Body of pancreas (tissue), 4 donors: Measurements from ENCODE around the gene PCSK4. TPM values are rescaled to one million over a fixed set of nuclear protein-coding genes. Genes with fewer than 3 reads are reported as not detected.
"Not testable (repeated sequence)": the region's sequence is repeated elsewhere in the genome, so short reads cannot be mapped to it uniquely, and the experiment has no call there.

Experiments used
- ATAC-seq: fragments of 150-250 bp; one replicate; pipeline ENCODE4 v1.9.1; 2016
- DNase-seq, 4 donors: peaks; one replicate each; pipeline ENCODE4 v3.0.0-alpha.2; 2019
- H3K27ac ChIP-seq, 4 donors: fragments of 200-600 bp; sonication (generic); 1 replicate in 3 of 4; 2 replicates in 1 of 4; pipeline versions ENCODE4 v1.5.1 to v1.6.1; 2016 to 2019; ENCODE audit warnings: mild to moderate bottlenecking in 1 of 4, mixed read lengths in 1 of 4, moderate library complexity in 1 of 4
- H3K27me3 ChIP-seq, 2 donors: fragments of 200-600 bp; sonication (generic); one replicate each; pipeline ENCODE4 v1.6.0; 2016; ENCODE audit warnings: mild to moderate bottlenecking in 1 of 2
- H3K36me3 ChIP-seq, 2 donors: fragments of 200-600 bp; sonication (generic); replicated peaks in 1 of 2; 2 replicates each; pipeline ENCODE4 v1.5.1; 2016; ENCODE audit warnings: low read depth in 2 of 2; ENCODE audit not compliant: insufficient read depth in 1 of 2
- H3K4me1 ChIP-seq: fragments of 200-600 bp; sonication (generic); one replicate; pipeline ENCODE4 v1.6.0; 2016
- H3K4me3 ChIP-seq, 2 donors: fragments of 200-600 bp; sonication (generic); 1 replicate in 1 of 2; 2 replicates in 1 of 2; pipeline ENCODE4 v1.5.1; 2016 to 2019
- H3K9me3 ChIP-seq, 3 donors: fragments of 200-600 bp; sonication (generic); 1 replicate in 2 of 3; 2 replicates in 1 of 3; pipeline ENCODE4 v1.5.1; 2016
- CTCF ChIP-seq, 7 experiments: fragments of 450-650 bp in 4 of 7; fragments of 200-600 bp in 3 of 7; sonication (generic) in 3 of 7; IDR thresholded peaks; one replicate each; pipeline ENCODE4 v1.5.1; 2016 to 2019; ENCODE audit warnings: antibody characterized with exemption in 7 of 7
- POLR2A ChIP-seq, 3 donors: fragments of 450-650 bp; IDR thresholded peaks; one replicate each; pipeline ENCODE4 v1.6.1; 2016; ENCODE audit warnings: antibody characterized with exemption in 3 of 3, mild to moderate bottlenecking in 2 of 3
- WGBS, 2 donors: methylation state at CpG; one replicate each; pipeline ENCODE4 v1.1.5; 2017; 5-methylcytosine and 5-hydroxymethylcytosine counted together
- intact Hi-C: fragments of 100-400 bp; cut with DNase I; formaldehyde crosslinking; loops from one replicate; pipeline ENCODE4 v1.15.1; 2023
- total RNA-seq, 2 donors: library from RNA; depleted of rRNA; stranded (reverse); fragments of >200 nt; gene quantifications; one replicate each; pipeline ENCODE4 v1.1.0, GENCODE V29; 2016

The PCSK4 gene
- total RNA-seq, 2 donors from 2014 or later: 5.2 to 10.9 TPM

DNA sequence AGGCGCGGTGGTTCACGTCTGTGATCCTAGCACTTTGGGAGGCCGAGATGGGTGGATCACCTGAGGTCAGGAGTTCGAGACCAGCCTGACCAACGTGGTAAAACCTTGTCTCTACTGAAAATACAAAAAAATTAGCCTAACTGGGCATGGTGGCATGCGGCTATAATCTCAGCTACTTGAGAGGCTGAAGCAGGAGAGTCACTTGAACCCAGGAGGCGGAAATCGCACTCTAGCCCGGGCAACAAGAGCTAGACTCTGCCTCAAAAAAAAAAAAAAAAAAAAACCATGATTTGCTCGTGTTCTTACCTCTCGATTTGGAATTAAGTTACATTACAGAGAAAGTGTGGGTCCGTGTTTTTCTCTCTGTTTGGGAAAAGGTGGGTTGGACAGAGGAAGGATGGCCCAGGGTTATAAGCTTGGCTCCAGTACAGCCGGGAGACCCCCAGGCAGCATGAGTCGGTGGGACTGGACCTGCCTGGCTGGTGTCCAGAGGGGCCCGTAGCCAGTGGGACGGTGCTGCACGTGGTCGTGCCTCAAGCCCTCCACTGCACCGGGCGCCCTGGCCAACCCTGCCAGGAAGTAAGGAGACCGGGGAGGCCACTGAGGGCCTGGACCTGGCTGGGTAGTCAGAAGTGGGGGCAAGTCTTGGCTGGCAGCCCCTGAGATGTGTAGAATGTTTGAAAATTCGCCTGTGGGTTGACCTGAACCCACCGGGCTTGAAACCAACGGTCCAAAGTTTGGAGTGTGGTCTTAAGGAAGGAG is 48.3 kb downstream of the PCSK4 start:
- peaks cover 49% of the 10 kb centered on the region for H3K4me1 ChIP-seq
- intact Hi-C loops: no loop called here
- H3K27me3 ChIP-seq: peaks cover 0 to 17% of the 10 kb centered on the region in 2 donors
- H3K27ac ChIP-seq: no peak overlapping the region
- H3K9me3 ChIP-seq: no peaks in the 10 kb centered on the region
- WGBS, 2 donors: 86 to 88% methylated on average over 18 to 19 of the region's 25 CpGs
- DNase-seq (no peak), ATAC-seq (no peak)
- TF ChIP-seq CTCF (IDR thresholded peaks at IDR 0.05) (no peak), POLR2A (IDR thresholded peaks at IDR 0.05) (no peak)
- peaks cover 0 to 15% of the 10 kb centered on the region in 2 donors for H3K36me3 ChIP-seq
- no peak overlapping the region for H3K4me3 ChIP-seq

DNA sequence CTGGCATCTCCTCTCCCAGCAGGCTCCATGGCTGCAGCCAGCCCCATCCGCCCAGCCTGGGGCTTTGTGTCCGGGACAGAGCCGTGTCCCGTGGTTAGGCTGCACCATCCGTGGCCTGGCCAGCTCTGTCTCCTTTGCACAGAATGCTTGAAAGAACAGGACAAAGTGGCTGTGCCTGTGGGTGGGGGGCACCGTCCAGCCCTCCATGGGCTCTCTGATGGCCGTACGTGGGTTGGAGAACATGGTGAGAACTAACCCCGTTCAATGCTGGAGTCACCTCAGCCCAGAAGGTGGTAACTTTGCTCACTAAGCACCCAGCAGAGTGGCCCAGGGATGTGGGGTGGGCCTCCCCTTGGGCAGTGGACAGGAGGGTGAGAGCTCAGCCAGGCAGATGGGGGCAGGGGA is 49.1 kb downstream of the PCSK4 start:
- intact Hi-C loops: no loop called here
- ATAC-seq: no peak
- Histone ChIP-seq H3K4me1 (peaks cover 41% of the 10 kb centered on the region), H3K27ac (no peak overlapping the region), H3K27me3 (peaks cover 0 to 8% of the 10 kb centered on the region in 2 donors), H3K36me3 (peaks cover 0 to 15% of the 10 kb centered on the region in 2 donors), H3K9me3 (no peaks in the 10 kb centered on the region), H3K4me3 (no peak overlapping the region)
- no peak for DNase-seq
- 92 to 95% methylated on average over 5 to 9 of the region's 9 CpGs for WGBS, 2 donors
- no peak for TF ChIP-seq CTCF (IDR thresholded peaks at IDR 0.05)
- TF ChIP-seq POLR2A (IDR thresholded peaks at IDR 0.05): no peak

GRCh38 chr19:1440418-1440801 is 49.7 kb downstream of the PCSK4 start:
- H3K4me3 ChIP-seq: no peak overlapping the region
- peaks cover 0 to 2% of the 10 kb centered on the region in 2 donors for H3K27me3 ChIP-seq
- intact Hi-C loops: no loop called here
- peaks cover 0 to 15% of the 10 kb centered on the region in 2 donors for H3K36me3 ChIP-seq
- no peak for TF ChIP-seq CTCF (IDR thresholded peaks at IDR 0.05)
- no peak for TF ChIP-seq POLR2A (IDR thresholded peaks at IDR 0.05)
- 80 to 83% methylated on average over 3 to 15 of the region's 15 CpGs for WGBS, 2 donors
- DNase-seq (no peak), ATAC-seq (no peak)
- H3K4me1 ChIP-seq: peaks cover 35% of the 10 kb centered on the region
- no peak overlapping the region for H3K27ac ChIP-seq
- H3K9me3 ChIP-seq: no peaks in the 10 kb centered on the region

GRCh38 chr19:1439525-1440417 is 50.4 kb downstream of the PCSK4 start:
- intact Hi-C loops, H3K27me3 ChIP-seq, ATAC-seq, DNase-seq, H3K27ac ChIP-seq, H3K9me3 ChIP-seq: not testable (repeated sequence)
- peaks cover 0 to 17% of the 10 kb centered on the region in 2 donors for H3K36me3 ChIP-seq
- H3K4me1 ChIP-seq: peaks cover 28% of the 10 kb centered on the region
- peak overlapping the region; percentile 90 to 98 for H3K4me3 ChIP-seq
- 51 to 62% methylated on average over 17 to 40 of the region's 57 CpGs for WGBS, 2 donors

DNA sequence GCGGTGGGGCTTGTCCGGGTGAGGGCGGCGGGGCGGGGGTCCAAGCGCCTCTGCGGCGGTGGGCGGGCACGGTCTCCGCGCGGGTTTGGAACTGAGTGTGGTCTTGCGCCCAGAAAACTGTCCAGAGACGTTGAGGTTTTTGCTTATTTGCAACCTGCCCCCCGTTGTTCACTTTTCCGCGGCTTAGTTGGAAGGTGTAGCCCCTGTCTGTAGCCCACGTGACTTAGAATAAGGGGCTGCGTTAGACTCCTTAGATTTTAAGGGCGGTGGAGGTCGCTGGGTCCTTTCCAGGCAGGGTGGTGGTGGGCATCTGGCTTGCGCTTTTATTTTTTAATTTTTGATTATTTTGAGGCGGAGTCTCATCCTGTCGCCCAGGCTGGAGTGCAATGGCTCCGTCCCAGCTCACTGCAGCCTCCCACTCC is 51.2 kb downstream of the PCSK4 start:
- Histone ChIP-seq H3K36me3 (peaks cover 6 to 20% of the 10 kb centered on the region in 2 donors), H3K27ac (peak overlapping the region; percentile 79 to 95 (median 90)), H3K4me1 (peaks cover 27% of the 10 kb centered on the region), H3K9me3 (no peaks in the 10 kb centered on the region), H3K4me3 (peak overlapping the region; percentile 90 to 98), H3K27me3 (no peaks in the 10 kb centered on the region)
- TF ChIP-seq POLR2A (IDR thresholded peaks at IDR 0.05): no peak
- TF ChIP-seq CTCF (IDR thresholded peaks at IDR 0.05): no peak
- 1 to 2% methylated on average over 10 to 26 of the region's 26 CpGs for WGBS, 2 donors
- no peak for ATAC-seq
- DNase-seq: no peak
- intact Hi-C loops: no loop called here
